ENCODE measurements around the gene RASGRP1. TPM values are rescaled to one million over a fixed set of nuclear protein-coding genes. Genes with fewer than 3 reads are reported as not detected.

The RASGRP1 gene
- total RNA-seq, 2 donors from 2014 or later, result 1.6 to 2.6 TPM

DNA sequence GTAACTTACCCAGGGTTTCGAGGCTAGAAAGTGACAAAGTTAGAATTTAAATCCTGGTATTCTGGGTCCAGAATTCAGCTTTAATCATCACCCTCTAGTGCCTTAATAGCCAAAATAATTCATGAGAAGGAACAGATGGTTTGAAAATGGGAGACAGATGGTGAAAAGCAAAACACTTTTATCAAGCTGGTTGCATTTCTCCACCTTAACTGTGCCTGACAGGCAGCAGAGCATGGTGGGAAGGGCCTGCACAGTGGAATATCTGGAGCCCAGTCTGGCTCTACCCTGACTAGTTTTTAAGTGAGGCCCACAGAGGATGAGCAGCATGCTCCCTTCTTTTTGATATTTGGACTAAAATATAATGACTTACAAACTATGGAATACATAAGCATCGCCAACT lies 35.6 kb upstream of the RASGRP1 start:
- TF ChIP-seq, protein P1, sequence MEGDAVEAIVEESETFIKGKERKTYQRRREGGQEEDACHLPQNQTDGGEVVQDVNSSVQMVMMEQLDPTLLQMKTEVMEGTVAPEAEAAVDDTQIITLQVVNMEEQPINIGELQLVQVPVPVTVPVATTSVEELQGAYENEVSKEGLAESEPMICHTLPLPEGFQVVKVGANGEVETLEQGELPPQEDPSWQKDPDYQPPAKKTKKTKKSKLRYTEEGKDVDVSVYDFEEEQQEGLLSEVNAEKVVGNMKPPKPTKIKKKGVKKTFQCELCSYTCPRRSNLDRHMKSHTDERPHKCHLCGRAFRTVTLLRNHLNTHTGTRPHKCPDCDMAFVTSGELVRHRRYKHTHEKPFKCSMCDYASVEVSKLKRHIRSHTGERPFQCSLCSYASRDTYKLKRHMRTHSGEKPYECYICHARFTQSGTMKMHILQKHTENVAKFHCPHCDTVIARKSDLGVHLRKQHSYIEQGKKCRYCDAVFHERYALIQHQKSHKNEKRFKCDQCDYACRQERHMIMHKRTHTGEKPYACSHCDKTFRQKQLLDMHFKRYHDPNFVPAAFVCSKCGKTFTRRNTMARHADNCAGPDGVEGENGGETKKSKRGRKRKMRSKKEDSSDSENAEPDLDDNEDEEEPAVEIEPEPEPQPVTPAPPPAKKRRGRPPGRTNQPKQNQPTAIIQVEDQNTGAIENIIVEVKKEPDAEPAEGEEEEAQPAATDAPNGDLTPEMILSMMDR (IDR thresholded peaks at IDR 0.05), result no peak
- Histone ChIP-seq H3K4me3 (no peak overlapping the region), H3K27ac (no peak overlapping the region), H3K27me3 (replicated peaks; ENCODE audit: insufficient read depth) (no peaks in the 10 kb centered on the region), H3K9me3 (no peaks in the 10 kb centered on the region), H3K36me3 (no peaks in the 10 kb centered on the region), H3K4me1 (ENCODE audit: control insufficient read depth in 1 of 2, low read depth in 2 of 2) (no peaks in the 10 kb centered on the region)
- no peak for ATAC-seq (ENCODE audit: insufficient number of reproducible peaks, low FRiP score, low read depth)
- DNase-seq (ENCODE audit: low spot score), result no peak

DNA sequence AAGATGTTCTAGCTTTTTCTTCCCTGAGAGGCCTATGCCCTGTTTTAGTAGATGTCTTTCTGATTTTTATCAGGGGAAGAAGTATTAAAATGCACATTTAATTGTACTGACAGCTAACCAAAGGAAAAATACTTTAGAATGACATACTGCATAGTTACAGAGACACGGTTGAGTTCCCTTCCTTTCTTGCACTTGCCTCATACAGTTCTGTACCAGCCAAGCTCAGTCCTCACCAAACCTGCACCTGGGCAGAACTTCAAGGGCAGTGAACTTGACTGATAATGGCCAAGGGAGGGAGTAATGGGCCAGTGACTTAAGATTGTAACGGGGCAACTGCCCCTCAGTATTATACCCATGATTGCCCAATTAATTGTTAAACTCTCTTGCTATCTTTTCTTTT lies 34.1 kb upstream of the RASGRP1 start:
- Histone ChIP-seq H3K4me1 (ENCODE audit: control insufficient read depth in 1 of 2, low read depth in 2 of 2) (no peaks in the 10 kb centered on the region), H3K27me3 (replicated peaks; ENCODE audit: insufficient read depth) (no peaks in the 10 kb centered on the region), H3K9me3 (no peaks in the 10 kb centered on the region), H3K4me3 (no peak overlapping the region), H3K27ac (no peak overlapping the region), H3K36me3 (no peaks in the 10 kb centered on the region)
- DNase-seq (ENCODE audit: low spot score), result no peak
- ATAC-seq (ENCODE audit: insufficient number of reproducible peaks, low FRiP score, low read depth), result no peak
- TF ChIP-seq, protein P1 (IDR thresholded peaks at IDR 0.05), result no peak

GRCh38 chr15:38597219-38597800 lies 32.7 kb upstream of the RASGRP1 start:
- ATAC-seq (ENCODE audit: insufficient number of reproducible peaks, low FRiP score, low read depth), result no peak
- TF ChIP-seq, protein P1 (IDR thresholded peaks at IDR 0.05), result no peak
- no peak for DNase-seq (ENCODE audit: low spot score)

DNA sequence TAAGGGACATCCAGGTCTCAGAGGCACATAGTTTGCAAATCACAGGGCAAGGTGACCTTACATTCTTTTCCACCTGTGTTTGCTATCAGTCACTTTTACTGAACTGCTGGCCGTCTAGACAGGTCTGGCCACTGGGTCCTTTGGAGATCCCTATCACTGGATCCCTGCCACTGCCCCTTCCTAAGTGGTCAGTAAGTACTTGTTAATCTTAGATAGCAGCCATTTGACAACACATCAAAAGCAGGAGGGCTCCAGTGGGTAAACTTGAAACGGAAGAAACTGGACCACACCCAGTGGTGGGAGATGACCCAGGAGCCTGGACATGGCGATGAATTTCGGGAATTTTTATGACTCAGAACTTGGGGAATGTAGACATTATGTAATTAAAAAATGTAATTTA lies 28.9 kb upstream of the RASGRP1 start:
- no peaks in the 10 kb centered on the region for H3K4me1 ChIP-seq (ENCODE audit: control insufficient read depth in 1 of 2, low read depth in 2 of 2)
- H3K27ac ChIP-seq, result no peak overlapping the region
- ATAC-seq (ENCODE audit: insufficient number of reproducible peaks, low FRiP score, low read depth) (no peak), DNase-seq (ENCODE audit: low spot score) (no peak)
- no peaks in the 10 kb centered on the region for H3K27me3 ChIP-seq (replicated peaks; ENCODE audit: insufficient read depth)
- no peak overlapping the region for H3K4me3 ChIP-seq
- no peaks in the 10 kb centered on the region for H3K36me3 ChIP-seq
- no peaks in the 10 kb centered on the region for H3K9me3 ChIP-seq
- TF ChIP-seq, protein P1 (IDR thresholded peaks at IDR 0.05), result no peak

More at GRCh38 chr15:38597219-38597800, 32.7 kb upstream of the RASGRP1 start:
- H3K27me3 ChIP-seq (replicated peaks; ENCODE audit: insufficient read depth), result no peaks in the 10 kb centered on the region
- H3K4me3 ChIP-seq, result no peak overlapping the region
- no peaks in the 10 kb centered on the region for H3K36me3 ChIP-seq
- H3K4me1 ChIP-seq (ENCODE audit: control insufficient read depth in 1 of 2, low read depth in 2 of 2), result no peaks in the 10 kb centered on the region
- H3K9me3 ChIP-seq, result no peaks in the 10 kb centered on the region
- no peak overlapping the region for H3K27ac ChIP-seq

- Histone ChIP-seq H3K9me3 (no peaks in the 10 kb centered on the region), H3K4me1 (ENCODE audit: control insufficient read depth in 1 of 2, low read depth in 2 of 2) (no peaks in the 10 kb centered on the region), H3K27ac (no peak overlapping the region), H3K27me3 (replicated peaks; ENCODE audit: insufficient read depth) (no peaks in the 10 kb centered on the region), H3K36me3 (no peaks in the 10 kb centered on the region), H3K4me3 (no peak overlapping the region)
- TF ChIP-seq, protein P1 (IDR thresholded peaks at IDR 0.05), result no peak
- no peak for ATAC-seq (ENCODE audit: insufficient number of reproducible peaks, low FRiP score, low read depth)
- no peak for DNase-seq (ENCODE audit: low spot score)
These were observed 24.9 kb upstream of the RASGRP1 start for GRCh38 chr15:38589502-38589901.
